Mesenchymal stem cell (in vitro differentiated cells and primary cell): ENCODE measurements around the gene LEFTY1.
"Not testable (repeated sequence)": the region's sequence is repeated elsewhere in the genome, so short reads cannot be mapped to it uniquely, and the experiment has no call there.

Experiments
- DNase-seq: peaks from one replicate; pipeline ENCODE4 v3.0.0-alpha.2; 2013
- H2AFZ ChIP-seq: one replicate; pipeline ENCODE4 v1.6.1; 2013; ENCODE audit warnings: low read depth, mild to moderate bottlenecking, control low read depth, inconsistent platforms, low read length, moderate library complexity
- H2AK5ac ChIP-seq: 2 replicates; pipeline ENCODE4 v1.6.1; 2013; ENCODE audit warnings: low read length, moderate library complexity, mild to moderate bottlenecking, inconsistent platforms; ENCODE audit not compliant: severe bottlenecking
- H2BK120ac ChIP-seq: one replicate; pipeline ENCODE4 v1.6.1; 2013; ENCODE audit warnings: low read depth, mild to moderate bottlenecking, inconsistent platforms, low read length, moderate library complexity
- H2BK12ac ChIP-seq, 2 experiments: one replicate each; pipeline ENCODE4 v1.6.1; 2013; ENCODE audit warnings: inconsistent platforms in 2 of 2, low read length in 2 of 2, mild to moderate bottlenecking in 2 of 2, moderate library complexity in 2 of 2, control low read depth in 1 of 2
- H2BK15ac ChIP-seq: one replicate; pipeline ENCODE4 v1.6.1; 2013; ENCODE audit warnings: mild to moderate bottlenecking, low read depth, inconsistent platforms; ENCODE audit not compliant: poor library complexity, severe bottlenecking
- H2BK5ac ChIP-seq: 2 replicates; pipeline ENCODE4 v1.6.1; 2013; ENCODE audit warnings: low read depth, mild to moderate bottlenecking, low read length, control low read depth, inconsistent platforms; ENCODE audit not compliant: poor library complexity, severe bottlenecking
- H3K14ac ChIP-seq, 2 experiments: one replicate each; pipeline ENCODE4 v1.6.1; 2013; ENCODE audit warnings: inconsistent platforms in 2 of 2, low read length in 2 of 2, control low read depth in 1 of 2, mild to moderate bottlenecking in 1 of 2, moderate library complexity in 1 of 2
- H3K18ac ChIP-seq, 2 experiments: one replicate each; pipeline ENCODE4 v1.6.1; 2013; ENCODE audit warnings: inconsistent platforms in 2 of 2, low read length in 2 of 2, control low read depth in 1 of 2, low read depth in 1 of 2, mild to moderate bottlenecking in 1 of 2
- H3K23ac ChIP-seq, 2 experiments: one replicate each; pipeline ENCODE4 v1.6.1; 2013; ENCODE audit warnings: inconsistent platforms in 2 of 2, low read length in 2 of 2, mild to moderate bottlenecking in 2 of 2, moderate library complexity in 2 of 2, control low read depth in 1 of 2
- H3K27ac ChIP-seq: 2 replicates; pipeline ENCODE4 v1.5.1; 2013; ENCODE audit warnings: mild to moderate bottlenecking, moderate library complexity, low read length, control low read depth, inconsistent platforms; ENCODE audit not compliant: poor library complexity, severe bottlenecking
- H3K27me3 ChIP-seq, 2 experiments: 2 replicates each; pipeline versions ENCODE4 v1.6.1 to v1.7.0; 2013; ENCODE audit warnings: low read length in 2 of 2, mild to moderate bottlenecking in 2 of 2, moderate library complexity in 2 of 2, control low read depth in 1 of 2, inconsistent platforms in 1 of 2; ENCODE audit not compliant: control insufficient read depth in 1 of 2, insufficient read depth in 1 of 2
- H3K36me3 ChIP-seq, 2 experiments: 2 replicates each; pipeline versions ENCODE4 v1.6.1 to v1.7.0; 2013; ENCODE audit warnings: low read length in 2 of 2, control low read depth in 1 of 2, inconsistent platforms in 1 of 2, low read depth in 1 of 2, mild to moderate bottlenecking in 1 of 2; ENCODE audit not compliant: insufficient read depth in 2 of 2, control insufficient read depth in 1 of 2
- H3K4ac ChIP-seq, 2 experiments: one replicate each; pipeline ENCODE4 v1.6.1; 2013; ENCODE audit warnings: inconsistent platforms in 2 of 2, low read length in 2 of 2, mild to moderate bottlenecking in 2 of 2, moderate library complexity in 2 of 2, control low read depth in 1 of 2, low read depth in 1 of 2
- H3K4me1 ChIP-seq: 2 replicates; pipeline ENCODE4 v1.6.1; 2013; ENCODE audit warnings: low read depth, low read length, control low read depth; ENCODE audit not compliant: control insufficient read depth, insufficient read depth
- H3K4me2 ChIP-seq: 2 replicates; pipeline ENCODE4 v1.6.1; 2013; ENCODE audit warnings: low read length, mild to moderate bottlenecking, inconsistent platforms; ENCODE audit not compliant: poor library complexity, severe bottlenecking
- H3K4me3 ChIP-seq, 2 experiments: 2 replicates each; pipeline versions ENCODE4 v1.5.1 to v1.7.0; 2013; ENCODE audit warnings: low read length in 2 of 2, mild to moderate bottlenecking in 2 of 2, control low read depth in 1 of 2, low read depth in 1 of 2; ENCODE audit not compliant: insufficient read depth in 1 of 2
- H3K79me1 ChIP-seq: replicated peaks from 2 replicates; pipeline ENCODE4 v1.6.1; 2013; ENCODE audit warnings: mild to moderate bottlenecking, control low read depth, low read length, inconsistent platforms; ENCODE audit not compliant: poor library complexity, severe bottlenecking
- H3K9ac ChIP-seq: 2 replicates; pipeline ENCODE4 v1.7.0; 2013; ENCODE audit warnings: mild to moderate bottlenecking, low read length, moderate library complexity
- H3K9me3 ChIP-seq: 2 replicates; pipeline ENCODE4 v1.7.0; 2013; ENCODE audit warnings: mild to moderate bottlenecking, low read length; ENCODE audit not compliant: control insufficient read depth
- H4K8ac ChIP-seq: one replicate; pipeline ENCODE4 v1.6.1; 2013; ENCODE audit warnings: inconsistent platforms, mild to moderate bottlenecking, low read length, moderate library complexity
- H4K91ac ChIP-seq: one replicate; pipeline ENCODE4 v1.6.1; 2013; ENCODE audit warnings: mild to moderate bottlenecking, low read length, inconsistent platforms
- whole genome bisulfite sequencing: methylation state at CpG from one replicate; pipeline ENCODE4 v1.1.7; 2013; ENCODE audit warnings: mixed read lengths; 5-methylcytosine and 5-hydroxymethylcytosine counted together

Gene LEFTY1

GRCh38 chr1:225936086-225936485 is 47.1 kb upstream of the LEFTY1 start:
- not testable (repeated sequence) for H3K9me3 ChIP-seq, H2BK120ac ChIP-seq, H3K23ac ChIP-seq, H4K8ac ChIP-seq, H3K9ac ChIP-seq, H4K91ac ChIP-seq, H2BK5ac ChIP-seq, H2BK15ac ChIP-seq, DNase-seq, H3K14ac ChIP-seq, H3K4me2 ChIP-seq, H2BK12ac ChIP-seq, H3K27ac ChIP-seq, H3K27me3 ChIP-seq, H3K18ac ChIP-seq, H2AK5ac ChIP-seq, H3K4me3 ChIP-seq, H3K79me1 ChIP-seq, H3K4ac ChIP-seq, H2AFZ ChIP-seq, H3K4me1 ChIP-seq, H3K36me3 ChIP-seq
- WGBS = 92% methylated on average over 7 of the region's 8 CpGs

- no peak overlapping the region for H3K4me2 ChIP-seq
- 93% methylated on average over 2 of the region's 5 CpGs for WGBS
Measured at GRCh38 chr1:225934711-225935110, 45.8 kb upstream of the LEFTY1 start.

GRCh38 chr1:225933072-225933471 is 44.1 kb upstream of the LEFTY1 start:
- H3K4me3 ChIP-seq = no peak overlapping the region
- 100% methylated on average over 2 of the region's 2 CpGs for WGBS

More at GRCh38 chr1:225934711-225935110, 45.8 kb upstream of the LEFTY1 start:
- H2AFZ ChIP-seq = no peak overlapping the region
- H3K4me3 ChIP-seq = no peak overlapping the region
- no peaks in the 10 kb centered on the region for H3K27me3 ChIP-seq
- peaks cover 2% of the 10 kb centered on the region for H3K4me1 ChIP-seq
- no peak overlapping the region for H4K91ac ChIP-seq
- no peak overlapping the region for H3K9ac ChIP-seq
- DNase-seq = peak; percentile 45
- no peak overlapping the region for H4K8ac ChIP-seq
- no peaks in the 10 kb centered on the region for H3K9me3 ChIP-seq
- H2BK15ac ChIP-seq = no peak overlapping the region
- H3K79me1 ChIP-seq = no peaks in the 10 kb centered on the region
- H3K14ac ChIP-seq = no peak overlapping the region
- no peak overlapping the region for H2AK5ac ChIP-seq
- H3K4ac ChIP-seq = no peak overlapping the region
- H3K18ac ChIP-seq = no peak overlapping the region
- no peak overlapping the region for H3K23ac ChIP-seq
- H2BK5ac ChIP-seq = no peak overlapping the region
- no peak overlapping the region for H3K27ac ChIP-seq
- H2BK12ac ChIP-seq = no peak overlapping the region
- H3K36me3 ChIP-seq = no peaks in the 10 kb centered on the region
- no peak overlapping the region for H2BK120ac ChIP-seq

GRCh38 chr1:225931270-225932136 is 42.6 kb upstream of the LEFTY1 start:
- WGBS = 95% methylated on average over 4 of the region's 5 CpGs
- no peak overlapping the region for H3K27ac ChIP-seq

More at GRCh38 chr1:225933072-225933471, 44.1 kb upstream of the LEFTY1 start:
- Histone ChIP-seq H4K91ac (no peak overlapping the region), H3K18ac (no peak overlapping the region), H2AFZ (no peak overlapping the region), H2BK12ac (no peak overlapping the region), H2BK5ac (no peak overlapping the region), H3K4me1 (no peaks in the 10 kb centered on the region), H4K8ac (no peak overlapping the region), H3K27me3 (no peaks in the 10 kb centered on the region), H2BK120ac (no peak overlapping the region), H2BK15ac (no peak overlapping the region), H3K79me1 (no peaks in the 10 kb centered on the region), H3K9ac (no peak overlapping the region), H3K9me3 (no peaks in the 10 kb centered on the region), H3K14ac (no peak overlapping the region), H3K4ac (no peak overlapping the region), H3K27ac (no peak overlapping the region), H3K4me2 (no peak overlapping the region), H3K23ac (no peak overlapping the region), H2AK5ac (no peak overlapping the region), H3K36me3 (no peaks in the 10 kb centered on the region)
- peak; percentile 42 for DNase-seq

More at GRCh38 chr1:225931270-225932136, 42.6 kb upstream of the LEFTY1 start:
- DNase-seq = no peak
- H2BK15ac ChIP-seq = no peak overlapping the region
- no peak overlapping the region for H2BK12ac ChIP-seq
- no peak overlapping the region for H2BK5ac ChIP-seq
- H2AK5ac ChIP-seq = no peak overlapping the region
- H2BK120ac ChIP-seq = no peak overlapping the region
- no peak overlapping the region for H3K4ac ChIP-seq
- H4K91ac ChIP-seq = no peak overlapping the region
- no peak overlapping the region for H3K18ac ChIP-seq
- no peak overlapping the region for H3K4me2 ChIP-seq
- no peaks in the 10 kb centered on the region for H3K27me3 ChIP-seq
- no peak overlapping the region for H3K9ac ChIP-seq
- peaks cover 2% of the 10 kb centered on the region for H3K4me1 ChIP-seq
- H3K9me3 ChIP-seq = no peaks in the 10 kb centered on the region
- no peaks in the 10 kb centered on the region for H3K36me3 ChIP-seq
- H3K79me1 ChIP-seq = no peaks in the 10 kb centered on the region
- H4K8ac ChIP-seq = no peak overlapping the region
- H2AFZ ChIP-seq = no peak overlapping the region
- H3K23ac ChIP-seq = no peak overlapping the region
- no peak overlapping the region for H3K14ac ChIP-seq
- no peak overlapping the region for H3K4me3 ChIP-seq
